ENCODE data around the gene SIRT2. TPM values are rescaled to one million over a fixed set of nuclear protein-coding genes. Genes with fewer than 3 reads are reported as not detected.
"Not testable (repeated sequence)": the region's sequence is repeated elsewhere in the genome, so short reads cannot be mapped to it uniquely, and the experiment has no call there.

SIRT2 gene
- total RNA-seq, 1 donor from 2014 or later, result 99.8 TPM

DNA sequence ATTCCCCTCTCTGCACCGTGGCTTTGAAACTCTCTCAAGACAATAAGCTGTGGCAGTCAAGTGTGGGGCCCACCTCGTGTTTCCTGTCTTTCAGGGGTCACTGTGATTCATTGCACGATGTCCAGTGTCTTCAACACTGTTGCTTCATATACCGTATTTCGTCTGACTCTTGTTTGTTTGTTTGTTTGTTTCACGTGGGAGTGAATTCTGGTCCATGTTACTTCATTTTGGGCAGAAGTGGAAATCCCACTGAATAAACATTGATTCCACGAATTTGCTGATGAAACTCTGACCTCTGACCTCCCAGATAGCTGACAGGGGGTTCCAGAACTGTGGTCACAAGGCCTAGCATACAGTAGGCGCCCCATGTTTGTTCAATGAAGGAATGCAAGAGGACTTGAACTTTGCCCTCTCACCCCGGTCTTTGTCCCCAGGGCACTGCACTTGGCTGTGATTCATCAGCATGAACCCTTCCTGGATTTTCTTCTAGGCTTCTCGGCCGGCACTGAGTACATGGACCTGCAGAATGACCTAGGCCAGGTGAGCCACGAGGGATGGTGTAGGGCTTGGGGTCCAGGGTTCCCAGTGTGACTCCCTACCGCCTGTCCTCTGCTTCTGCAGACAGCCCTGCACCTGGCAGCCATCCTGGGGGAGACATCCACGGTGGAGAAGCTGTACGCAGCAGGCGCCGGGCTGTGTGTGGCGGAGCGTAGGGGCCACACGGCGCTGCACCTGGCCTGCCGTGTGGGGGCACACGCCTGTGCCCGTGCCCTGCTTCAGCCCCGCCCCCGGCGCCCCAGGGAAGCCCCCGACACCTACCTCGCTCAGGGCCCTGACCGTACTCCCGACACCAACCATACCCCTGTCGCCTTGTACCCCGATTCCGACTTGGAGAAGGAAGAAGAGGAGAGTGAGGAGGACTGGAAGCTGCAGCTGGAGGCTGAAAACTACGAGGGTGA lies 5.4 kb upstream of the SIRT2 start:
- no peak for ATAC-seq
- intact Hi-C loops (cut with DNase I), result no loop called here
- no peak for DNase-seq (ENCODE audit: missing footprints)

DNA sequence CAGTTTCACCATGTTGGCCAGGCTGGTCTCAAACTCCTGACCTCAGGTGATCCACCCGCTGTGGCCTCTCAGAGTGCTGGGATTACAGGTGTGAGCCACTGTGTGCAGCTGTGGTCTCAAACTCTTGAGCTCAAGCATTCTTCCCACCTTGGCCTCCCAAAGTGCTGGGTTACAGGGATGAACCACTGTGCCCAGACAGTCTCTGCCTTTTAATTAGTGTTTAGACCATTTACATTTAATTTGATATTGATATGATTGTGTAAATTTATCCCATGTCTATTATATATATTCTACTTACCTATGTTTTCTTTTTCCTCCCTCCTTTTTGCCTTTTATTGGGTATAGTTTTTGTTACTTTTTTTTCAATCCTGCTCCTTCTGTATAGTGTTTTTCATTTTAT lies 2.3 kb upstream of the SIRT2 start:
- ATAC-seq (no peak), DNase-seq (ENCODE audit: missing footprints) (no peak)
- intact Hi-C loops (cut with DNase I), result no loop called here

DNA sequence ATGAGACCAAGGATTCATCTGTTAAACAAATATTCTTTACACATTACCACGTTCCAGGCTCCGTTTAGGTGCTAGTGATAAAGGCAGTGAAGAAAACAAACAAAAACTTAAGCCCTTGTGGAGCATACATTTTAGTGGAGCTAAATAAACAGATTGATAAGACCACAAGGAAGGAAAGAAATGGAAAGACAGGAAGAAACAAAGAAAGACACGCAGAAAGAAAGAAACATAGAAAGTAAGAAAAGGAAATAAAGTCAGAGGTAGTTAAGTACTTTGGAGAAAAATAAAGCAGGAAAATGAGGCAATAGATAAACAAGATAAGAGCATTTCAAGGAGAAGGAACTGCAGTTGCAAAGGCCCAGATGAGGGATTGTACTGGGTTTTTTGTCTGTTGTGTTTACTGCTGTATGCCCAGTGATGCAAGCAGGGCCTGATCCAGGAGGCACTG lies 1.3 kb upstream of the SIRT2 start:
- intact Hi-C loops (cut with DNase I), result no loop called here
- ATAC-seq, result no peak
- DNase-seq (ENCODE audit: missing footprints), result no peak

DNA sequence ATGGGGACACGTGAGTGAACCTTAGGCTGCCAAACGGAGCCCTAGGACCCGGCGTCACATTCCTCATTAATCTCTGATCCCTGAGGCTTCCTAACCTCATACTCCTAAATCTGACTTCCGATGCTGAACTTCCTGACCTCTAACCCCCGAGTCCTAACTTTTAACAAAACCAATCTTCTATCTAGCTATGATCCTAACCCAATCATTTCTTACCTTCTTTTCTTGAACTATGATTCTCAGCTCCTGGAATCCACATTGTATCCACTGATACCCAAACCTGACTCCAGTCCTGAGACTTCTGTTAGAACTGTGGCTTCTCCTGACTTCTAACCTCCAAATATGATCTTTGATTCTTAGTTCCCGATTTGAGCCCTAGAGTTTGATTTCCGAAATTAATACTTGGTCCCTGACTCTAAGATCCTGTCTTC lies 798 bp upstream of the SIRT2 start:
- no peak for ATAC-seq
- intact Hi-C loops (cut with DNase I), result no loop called here
- DNase-seq (ENCODE audit: missing footprints), result no peak

DNA sequence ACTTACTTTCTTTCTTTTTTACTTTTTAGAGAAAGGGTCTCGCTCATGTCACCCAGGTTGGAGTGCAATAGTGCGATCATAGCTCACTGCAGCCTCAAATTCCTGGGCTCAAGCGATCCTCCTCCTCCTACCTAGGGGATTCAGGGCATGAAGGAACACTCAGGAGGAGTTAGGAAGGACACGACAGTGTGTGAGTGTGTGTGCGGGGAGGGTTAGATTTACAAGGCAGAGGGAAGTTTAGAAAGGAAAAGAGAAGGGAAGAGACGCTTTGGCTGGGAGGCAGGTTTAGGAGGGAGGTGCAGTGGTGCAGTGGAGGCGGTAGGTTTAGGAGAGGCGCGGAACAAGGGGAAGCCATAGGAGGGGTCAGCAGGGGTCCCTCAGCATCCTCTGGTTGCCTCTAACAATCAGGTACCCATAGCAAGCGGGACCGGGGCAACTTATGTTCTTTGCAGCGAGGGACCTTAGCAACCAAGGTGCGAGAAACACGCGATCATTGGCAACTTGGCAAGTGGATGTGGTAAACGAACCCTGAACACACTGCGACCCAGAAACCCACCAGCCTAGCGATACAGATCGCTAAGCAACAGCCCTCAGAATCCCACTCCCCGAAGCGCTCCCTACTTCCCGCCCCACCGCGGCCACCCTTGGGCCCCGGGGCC lies 501 bp downstream of the SIRT2 start:
- no peak for DNase-seq (ENCODE audit: missing footprints)
- intact Hi-C loops (cut with DNase I), result loop anchor here (1.0 to 5.0 kb wide), 3 partner anchors 32 to 282 kb away; partner anchors contain the start of genes EIF3K, HNRNPL, MAP4K1 and MRPS12
- no peak for ATAC-seq

DNA sequence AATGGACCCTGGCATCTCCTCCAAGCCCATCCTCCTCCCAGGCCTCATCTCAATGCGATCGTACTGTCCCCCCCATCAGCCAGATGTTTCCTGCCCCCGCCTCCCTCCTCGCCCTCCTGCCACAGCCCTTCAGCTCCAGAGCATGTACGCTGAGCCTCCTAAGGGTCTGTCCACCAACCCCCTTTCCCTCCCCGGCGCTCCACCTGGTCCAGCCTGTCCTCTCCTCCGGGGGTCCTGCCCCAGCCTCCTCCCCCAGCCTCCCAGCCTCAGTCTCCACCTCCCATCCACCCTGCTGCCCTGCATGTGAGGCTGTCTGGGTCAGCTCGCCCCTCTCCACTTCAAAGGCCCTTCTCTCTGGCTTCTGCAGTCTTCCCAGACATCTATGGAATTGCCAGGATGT lies 4.5 kb downstream of the SIRT2 start:
- no peak for DNase-seq (ENCODE audit: missing footprints)
- no peak for ATAC-seq
- intact Hi-C loops (cut with DNase I), result loop anchor here (5.0 kb wide), 1 partner anchor 278 kb away; the partner anchor contains the start of genes EIF3K and MAP4K1

DNA sequence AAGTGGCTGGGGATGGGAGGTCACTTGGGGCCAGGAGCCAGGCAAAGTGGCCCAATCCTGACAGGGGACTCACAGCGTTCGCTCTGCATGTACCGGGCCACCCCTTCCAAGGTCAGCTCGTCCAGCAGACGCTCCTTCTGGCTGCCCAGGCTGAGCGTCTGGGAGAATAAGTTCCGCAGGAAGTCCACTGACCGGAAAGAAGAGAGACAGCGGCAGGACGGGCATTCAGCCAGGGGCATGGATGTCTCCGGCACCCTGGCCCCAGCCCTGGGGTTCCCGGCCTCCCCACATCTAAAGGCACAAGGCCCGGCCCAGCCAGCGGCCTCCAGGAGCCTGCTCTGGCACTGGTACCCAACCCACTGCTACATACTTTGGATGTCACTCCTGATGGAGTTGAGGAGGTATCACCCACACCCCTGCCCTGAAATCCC lies 6.1 kb downstream of the SIRT2 start:
- no peak for ATAC-seq
- no peak for DNase-seq (ENCODE audit: missing footprints)
- intact Hi-C loops (cut with DNase I), result no loop called here

DNA sequence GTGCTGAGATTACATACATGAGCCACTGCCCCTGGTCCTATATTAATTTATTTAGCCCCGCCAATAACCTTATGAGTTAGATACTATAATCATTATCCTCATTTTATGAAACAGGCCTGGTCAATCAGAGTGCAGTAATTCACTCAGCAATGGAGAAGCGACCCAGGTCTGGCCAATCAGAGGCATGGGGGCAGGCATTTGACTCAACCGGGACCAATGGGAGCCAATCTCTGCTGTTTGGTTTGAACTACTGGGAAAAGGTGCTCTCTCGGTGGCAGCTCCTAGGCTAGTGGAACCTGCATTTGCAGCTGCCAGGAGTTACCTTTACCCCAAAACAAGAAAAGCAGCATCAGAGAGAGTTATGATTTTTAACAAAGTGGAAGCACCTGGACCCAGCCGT lies 6.6 kb downstream of the SIRT2 start:
- ATAC-seq, result no peak
- DNase-seq (ENCODE audit: missing footprints), result no peak
- intact Hi-C loops (cut with DNase I), result no loop called here

DNA sequence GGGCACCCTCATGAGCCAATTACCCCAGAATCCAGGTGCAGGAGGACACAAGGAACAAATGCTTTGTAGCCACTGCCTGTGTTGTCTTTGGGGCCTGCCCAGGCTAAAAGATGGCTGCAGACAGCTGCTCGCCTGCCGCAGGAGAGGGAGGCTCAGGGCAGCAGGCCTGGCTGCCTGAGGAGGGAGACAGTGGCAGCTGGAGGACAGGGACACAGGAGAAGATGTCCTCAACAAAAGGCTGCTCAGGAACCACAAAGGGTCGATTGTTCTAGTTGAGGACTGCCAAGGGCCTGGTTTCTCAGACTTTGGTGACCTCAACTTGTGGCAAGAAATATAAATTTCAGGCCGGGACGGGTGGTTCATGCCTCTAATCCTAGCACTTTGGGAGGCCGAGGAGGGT lies 7.6 kb downstream of the SIRT2 start:
- no peak for ATAC-seq
- intact Hi-C loops (cut with DNase I), result no loop called here
- no peak for DNase-seq (ENCODE audit: missing footprints)

DNA sequence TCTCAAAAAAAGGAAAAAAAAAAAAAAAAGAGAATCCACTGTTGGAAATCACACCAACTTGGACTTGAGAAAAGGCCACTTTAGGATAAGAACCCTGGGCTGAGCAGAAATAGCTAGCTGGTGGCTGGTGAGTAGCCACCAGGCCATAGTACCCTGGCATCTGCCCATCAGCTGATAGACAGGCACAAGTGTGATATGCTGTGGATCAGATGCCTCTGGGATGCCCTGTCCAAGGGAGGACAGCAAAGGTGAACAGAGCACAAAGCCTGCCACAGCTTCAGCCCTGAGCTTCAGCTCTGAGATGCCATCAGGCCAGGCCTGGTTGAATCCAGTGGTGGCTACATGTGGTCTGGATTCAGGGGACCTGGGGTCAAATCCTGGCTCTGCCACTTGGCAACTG lies 8.7 kb downstream of the SIRT2 start:
- ATAC-seq (peak; percentile 77), DNase-seq (ENCODE audit: missing footprints) (no peak)
- intact Hi-C loops (cut with DNase I), result no loop called here

DNA sequence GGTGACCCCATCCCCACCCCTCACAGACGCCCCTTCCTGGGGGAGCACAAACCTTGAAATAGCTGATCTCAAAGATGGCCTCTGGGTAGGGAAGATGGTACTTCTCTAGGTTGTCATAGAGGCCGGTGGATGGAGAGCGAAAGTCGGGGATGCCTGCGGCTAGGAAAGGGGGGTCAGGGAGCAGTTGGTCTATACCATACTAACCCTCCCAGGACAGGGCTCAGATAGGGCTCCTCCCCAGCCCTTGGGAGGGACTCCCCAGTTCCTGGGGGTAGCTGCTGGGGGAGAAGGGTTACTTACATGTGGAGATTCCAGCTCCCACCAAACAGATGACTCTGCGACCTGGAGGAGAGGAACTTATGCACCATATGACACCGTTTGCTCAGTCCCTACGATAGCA lies 9.6 kb downstream of the SIRT2 start:
- no peak for ATAC-seq
- DNase-seq (ENCODE audit: missing footprints), result no peak
- intact Hi-C loops (cut with DNase I), result no loop called here

DNA sequence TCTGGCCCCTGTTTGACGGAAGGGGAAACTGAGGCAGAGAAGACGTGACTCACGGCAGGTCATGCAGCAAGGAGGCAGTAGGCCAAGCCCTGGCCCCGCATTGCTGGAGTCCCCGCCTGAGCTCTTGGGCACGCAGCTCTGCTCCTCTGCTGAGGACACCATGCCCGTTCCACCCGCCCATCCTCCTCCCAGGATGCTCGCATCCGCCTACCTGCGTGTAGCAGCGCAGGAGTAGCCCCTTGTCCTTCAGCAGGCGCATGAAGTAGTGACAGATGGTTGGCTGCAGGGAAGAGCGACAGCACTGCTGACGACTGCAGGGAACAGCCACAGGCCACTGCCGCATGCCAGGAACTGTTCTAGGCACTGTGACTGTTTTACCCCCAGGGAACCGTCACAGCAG lies 10.5 kb downstream of the SIRT2 start:
- no peak for ATAC-seq
- intact Hi-C loops (cut with DNase I), result no loop called here

DNA sequence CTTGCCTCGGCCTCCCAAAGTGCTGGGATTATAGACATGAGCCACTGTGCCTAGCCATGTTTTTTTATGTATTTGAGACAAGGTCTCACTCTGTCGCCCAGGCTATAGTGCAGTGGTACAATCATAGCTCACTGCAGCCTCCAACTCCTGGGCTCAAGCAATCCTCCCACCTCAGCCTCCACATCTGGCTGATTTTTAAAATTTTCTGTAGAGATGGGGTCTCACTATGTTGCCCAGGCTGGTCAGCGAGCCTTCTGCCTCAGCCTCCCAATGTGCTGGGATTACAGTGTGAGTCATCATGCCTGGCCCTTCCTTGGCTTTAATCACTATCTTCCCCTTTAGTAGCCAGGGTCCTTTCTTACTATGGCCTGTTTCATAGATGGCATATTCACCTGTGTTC lies 14.7 kb downstream of the SIRT2 start:
- ATAC-seq; intact Hi-C loops (cut with DNase I); DNase-seq (ENCODE audit: missing footprints): not testable (repeated sequence)

More for the DNA sequence above, 10.5 kb downstream of the SIRT2 start:
- DNase-seq (ENCODE audit: missing footprints), result no peak

DNA sequence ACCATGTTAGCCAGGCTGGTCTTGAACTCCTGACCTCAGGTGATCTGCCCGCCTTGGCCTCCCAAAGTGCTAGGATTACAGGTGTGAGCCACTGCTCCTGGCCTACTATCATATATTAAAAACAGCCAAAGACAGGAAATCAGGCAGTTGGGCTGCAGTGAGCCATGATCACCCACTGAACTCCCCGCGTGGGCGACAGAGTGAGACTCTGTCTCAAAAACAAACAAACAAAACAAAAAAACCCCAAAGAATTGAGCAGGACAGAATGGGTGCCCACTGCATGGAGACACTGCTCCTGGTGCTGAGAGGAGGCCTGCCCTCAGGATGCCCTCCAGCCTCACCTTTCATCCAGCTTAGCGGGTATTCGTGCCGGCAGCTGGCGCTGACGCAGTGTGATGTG lies 16.1 kb downstream of the SIRT2 start:
- ATAC-seq, result no peak
- DNase-seq (ENCODE audit: missing footprints), result no peak
- intact Hi-C loops (cut with DNase I), result no loop called here

DNA sequence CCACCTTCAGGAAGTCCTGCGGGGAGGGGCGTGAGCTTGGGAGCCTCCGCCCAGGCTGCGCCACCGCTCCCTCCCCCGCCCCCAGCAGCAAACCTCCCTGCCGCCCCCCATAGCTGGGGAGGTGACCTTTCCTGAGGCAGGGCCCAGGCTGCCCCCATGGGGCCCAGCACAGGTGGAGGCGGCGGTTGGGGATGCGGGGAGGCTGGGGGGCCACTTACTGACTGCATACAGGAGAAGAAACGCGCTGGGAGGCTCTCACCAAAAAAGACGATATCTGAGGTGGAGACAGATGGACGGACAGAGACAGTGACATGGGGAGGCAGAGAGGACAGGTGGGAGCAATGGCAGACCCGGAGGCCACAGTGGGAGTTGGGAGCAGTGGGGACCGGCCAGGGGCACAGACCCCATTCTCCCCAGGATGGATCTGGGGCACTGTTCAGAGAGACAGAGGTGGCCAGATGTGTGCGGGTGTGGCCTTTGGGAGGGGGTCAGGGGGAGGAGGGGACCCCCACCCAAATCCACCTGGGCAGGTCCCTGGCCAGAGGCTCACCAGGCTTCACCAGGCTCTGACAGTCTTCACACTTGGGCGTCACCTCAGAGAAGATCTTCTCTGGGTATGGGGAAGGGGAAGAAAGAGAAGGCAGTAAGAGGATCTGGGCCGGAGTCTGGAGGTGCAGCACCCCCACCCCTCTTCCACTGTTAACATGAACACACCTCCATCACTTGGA lies 18.4 kb downstream of the SIRT2 start:
- no peak for ATAC-seq
- intact Hi-C loops (cut with DNase I), result no loop called here
- DNase-seq (ENCODE audit: missing footprints), result no peak

DNA sequence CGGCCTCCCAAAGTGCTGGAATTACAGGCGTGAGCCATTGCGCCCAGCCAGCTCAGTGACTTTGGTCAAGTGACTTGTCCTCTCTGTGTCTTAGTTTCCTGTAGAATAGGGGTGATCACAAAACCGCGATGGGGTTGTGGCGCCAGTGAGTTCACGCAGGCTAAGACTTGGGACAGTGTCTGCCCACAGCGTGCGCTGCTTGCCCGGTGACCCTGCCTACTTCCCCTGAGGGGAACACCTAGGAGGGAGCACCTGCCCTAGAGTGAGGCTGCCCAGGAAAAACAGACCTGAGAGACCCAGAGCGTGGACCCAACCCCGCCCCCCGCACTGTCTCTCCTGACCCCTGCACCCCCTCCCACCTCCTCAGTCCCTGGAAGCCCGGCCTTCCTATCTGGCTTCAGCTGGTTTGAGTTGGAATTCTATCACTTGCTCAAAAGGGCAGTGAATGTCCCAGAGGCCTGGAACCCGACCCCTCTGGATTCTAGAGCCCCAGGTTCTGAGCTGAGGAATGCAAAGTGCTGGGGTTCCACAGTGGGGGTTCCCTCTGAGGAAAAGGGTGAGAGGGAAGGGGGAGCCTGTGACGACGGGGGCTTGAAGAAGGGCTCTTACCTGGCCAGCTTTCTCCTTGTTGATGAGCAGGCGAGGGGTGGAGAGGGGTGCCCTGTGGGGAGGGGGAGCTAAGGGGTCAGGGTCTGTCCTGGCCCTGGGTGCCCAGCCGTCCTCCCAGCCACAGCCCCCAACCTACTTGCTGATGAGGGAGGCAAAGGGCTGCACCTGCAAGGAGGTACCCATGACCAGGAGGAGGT lies 19.1 kb downstream of the SIRT2 start:
- DNase-seq (ENCODE audit: missing footprints), result no peak
- intact Hi-C loops (cut with DNase I), result no loop called here
- no peak for ATAC-seq

DNA sequence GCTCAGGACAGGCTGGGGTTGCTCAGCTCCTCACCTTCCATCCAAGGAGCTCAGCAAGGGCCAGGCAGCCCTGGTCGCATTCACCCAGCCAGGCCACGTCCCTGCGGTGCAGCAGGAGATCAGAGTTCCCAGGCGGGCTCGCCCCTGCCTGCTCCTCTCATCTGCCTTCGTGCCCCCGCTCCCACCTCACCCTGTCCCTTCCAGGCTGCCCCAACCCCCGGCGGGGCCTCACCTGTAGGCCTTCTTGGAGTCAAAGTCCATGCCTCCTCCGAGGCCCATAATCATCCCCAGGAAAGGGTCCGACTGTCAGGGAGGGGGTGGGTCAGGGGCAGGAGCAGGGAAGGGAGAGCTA lies 20.0 kb downstream of the SIRT2 start:
- intact Hi-C loops (cut with DNase I), result no loop called here
- no peak for DNase-seq (ENCODE audit: missing footprints)
- ATAC-seq, result no peak

DNA sequence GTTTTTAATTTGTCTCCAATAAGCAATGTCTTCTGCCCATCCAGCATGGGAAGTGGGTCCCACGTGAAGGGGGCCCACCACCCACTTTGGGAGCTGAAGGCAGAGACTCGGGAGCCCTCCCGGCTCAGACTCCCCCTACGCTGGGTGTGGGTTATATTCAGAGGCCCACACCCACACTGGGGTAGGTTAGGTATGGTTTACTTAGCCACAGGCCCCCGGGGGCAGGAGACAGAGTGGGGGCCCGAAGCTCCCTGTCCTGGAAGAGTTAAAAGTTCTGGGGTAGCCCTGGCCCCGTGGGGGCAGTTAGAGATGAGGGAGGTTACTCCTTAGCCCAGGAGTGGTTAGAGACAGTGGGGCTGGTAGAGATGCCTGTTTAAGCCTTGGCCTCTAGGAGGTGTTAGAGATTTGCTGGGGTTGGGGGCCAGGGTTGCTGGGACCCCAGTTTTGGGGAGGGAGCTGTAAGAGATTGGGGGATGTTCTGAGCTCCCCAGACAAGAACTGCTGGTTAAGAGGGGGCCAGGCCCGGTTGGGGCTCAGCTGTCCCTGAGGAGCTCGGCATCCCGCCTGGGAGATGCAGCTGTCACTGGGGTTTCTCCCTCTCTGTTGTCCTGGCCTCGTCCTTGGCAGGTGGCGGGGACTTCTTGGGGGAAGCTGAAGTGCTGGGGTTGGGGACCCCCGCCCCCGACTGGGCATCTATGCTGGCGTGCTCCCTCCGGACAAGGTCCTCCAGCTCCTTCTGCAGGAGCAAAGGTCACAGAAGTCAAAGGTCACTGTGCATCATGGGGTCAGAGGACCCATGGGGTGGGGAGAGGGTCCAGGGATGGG lies 20.6 kb downstream of the SIRT2 start:
- DNase-seq (ENCODE audit: missing footprints), result no peak
- ATAC-seq, result no peak
- intact Hi-C loops (cut with DNase I), result no loop called here
